Gastrocnemius medialis (tissue), 4 donors: ENCODE data around the gene MAD1L1. TPM values are rescaled to one million over a fixed set of nuclear protein-coding genes. Genes with fewer than 3 reads are reported as not detected.

Source experiments
- ATAC-seq, 2 donors: fragments of 150-250 bp; one replicate each; pipeline ENCODE4 v1.9.1; 2016
- DNase-seq, 2 donors: peaks; one replicate each; pipeline ENCODE4 v3.0.0-alpha.2; 2019
- H3K27ac ChIP-seq, 4 donors: fragments of 200-600 bp; sonication (generic); 1 replicate in 1 of 4; 2 replicates in 3 of 4; pipeline ENCODE4 v1.5.1; 2016 to 2018; ENCODE audit warnings: mild to moderate bottlenecking in 2 of 4, moderate library complexity in 1 of 4
- H3K27me3 ChIP-seq, 3 donors: fragments of 200-600 bp; sonication (generic) in 2 of 3; 1 replicate in 1 of 3; 2 replicates in 2 of 3; pipeline versions ENCODE4 v1.5.1 to v1.6.0; 2016 to 2019; ENCODE audit warnings: mild to moderate bottlenecking in 1 of 3, moderate library complexity in 1 of 3
- H3K36me3 ChIP-seq, 2 donors: fragments of 200-600 bp; sonication (generic) in 1 of 2; one replicate each; pipeline ENCODE4 v1.5.1; 2017 to 2018
- H3K4me1 ChIP-seq, 2 donors: fragments of 200-600 bp; sonication (generic) in 1 of 2; one replicate each; pipeline ENCODE4 v1.5.1; 2016 to 2017; ENCODE audit warnings: mild to moderate bottlenecking in 2 of 2
- H3K4me3 ChIP-seq, 4 donors: fragments of 200-600 bp; sonication (generic) in 3 of 4; 1 replicate in 1 of 4; 2 replicates in 3 of 4; pipeline ENCODE4 v1.5.1; 2016 to 2019; ENCODE audit warnings: mild to moderate bottlenecking in 2 of 4
- H3K9me3 ChIP-seq, 3 donors: fragments of 200-600 bp; sonication (generic) in 2 of 3; 1 replicate in 1 of 3; 2 replicates in 2 of 3; pipeline ENCODE4 v1.5.1; 2016 to 2019
- CTCF ChIP-seq, 5 experiments: fragments of 450-650 bp in 3 of 5; fragments of 200-600 bp in 2 of 5; sonication (generic) in 2 of 5; IDR thresholded peaks in 4 of 5; conservative IDR thresholded peaks in 1 of 5; 1 replicate in 4 of 5; 2 replicates in 1 of 5; pipeline ENCODE4 v1.5.1; 2016 to 2019; ENCODE audit warnings: antibody characterized with exemption in 5 of 5, mild to moderate bottlenecking in 3 of 5, moderate library complexity in 3 of 5
- POLR2A ChIP-seq, 2 donors: fragments of 450-650 bp; IDR thresholded peaks; one replicate each; pipeline ENCODE4 v1.6.1; 2017; ENCODE audit warnings: antibody characterized with exemption in 2 of 2, mild to moderate bottlenecking in 2 of 2, moderate library complexity in 2 of 2
- in situ Hi-C, 4 donors: fragments of 200-750 bp; cut with MboI; loops; one replicate each; pipeline versions ENCODE4 v1.15.0 to v1.8.0; 2017; ENCODE audit warnings: low sequenced_read_pairs in 4 of 4
- intact Hi-C: fragments of 100-400 bp; cut with DNase I; formaldehyde crosslinking; loops from one replicate; pipeline ENCODE4 v1.15.1; 2023; ENCODE audit warnings: low total_unique reads
- total RNA-seq, 4 donors: library from RNA; depleted of rRNA; stranded (reverse); fragments of >200 nt; gene quantifications; one replicate each; pipeline versions ENCODE4 v1.1.0 to v1.2.3, GENCODE V29; 2016

MAD1L1 gene
- total RNA-seq, 4 donors from 2014 or later, result 19.7 to 32.4 (median 22.7) TPM

GRCh38 chr7:1993776-1994740, 238.7 kb downstream of the MAD1L1 start:
- ATAC-seq, result no peak
- Histone ChIP-seq H3K9me3 (no peaks in the 10 kb centered on the region), H3K36me3 (no peaks in the 10 kb centered on the region), H3K4me1 (peaks cover 4 to 14% of the 10 kb centered on the region in 2 donors), H3K27me3 (no peaks in the 10 kb centered on the region), H3K4me3 (no peak overlapping the region), H3K27ac (no peak overlapping the region)
- TF ChIP-seq CTCF (IDR thresholded peaks at IDR 0.05 in 4 of 5, conservative IDR thresholded peaks at IDR 0.05 in 1 of 5), result no peak
- TF ChIP-seq POLR2A (IDR thresholded peaks at IDR 0.05), result no peak
- no peak for DNase-seq
- in situ Hi-C loops, result no loop called here
- intact Hi-C loops, result no loop called here

- TF ChIP-seq POLR2A (IDR thresholded peaks at IDR 0.05) (no peak), CTCF (IDR thresholded peaks at IDR 0.05 in 4 of 5, conservative IDR thresholded peaks at IDR 0.05 in 1 of 5) (no peak)
- no peaks in the 10 kb centered on the region for H3K9me3 ChIP-seq
- H3K4me1 ChIP-seq, result peaks cover 4 to 14% of the 10 kb centered on the region in 2 donors
- no peaks in the 10 kb centered on the region for H3K36me3 ChIP-seq
- in situ Hi-C loops (no loop called here), intact Hi-C loops (no loop called here)
- DNase-seq (no peak), ATAC-seq (no peak)
- H3K4me3 ChIP-seq, result no peak overlapping the region
- no peak overlapping the region for H3K27ac ChIP-seq
- H3K27me3 ChIP-seq, result no peaks in the 10 kb centered on the region
Measured at GRCh38 chr7:1993031-1993695, 239.6 kb downstream of the MAD1L1 start.

- Histone ChIP-seq H3K27ac (no peak overlapping the region), H3K9me3 (no peaks in the 10 kb centered on the region), H3K36me3 (no peaks in the 10 kb centered on the region), H3K4me3 (no peak overlapping the region), H3K27me3 (no peaks in the 10 kb centered on the region), H3K4me1 (peaks cover 4 to 14% of the 10 kb centered on the region in 2 donors)
- DNase-seq, result no peak
- in situ Hi-C loops, result no loop called here
- intact Hi-C loops, result no loop called here
- ATAC-seq, result no peak
- TF ChIP-seq POLR2A (IDR thresholded peaks at IDR 0.05) (no peak), CTCF (IDR thresholded peaks at IDR 0.05 in 4 of 5, conservative IDR thresholded peaks at IDR 0.05 in 1 of 5) (no peak)
Measured at GRCh38 chr7:1992554-1992953, 240.2 kb downstream of the MAD1L1 start.

GRCh38 chr7:1990001-1990670, 242.6 kb downstream of the MAD1L1 start:
- H3K9me3 ChIP-seq, result no peaks in the 10 kb centered on the region
- no peaks in the 10 kb centered on the region for H3K27me3 ChIP-seq
- H3K36me3 ChIP-seq, result no peaks in the 10 kb centered on the region
- TF ChIP-seq CTCF (IDR thresholded peaks at IDR 0.05 in 4 of 5, conservative IDR thresholded peaks at IDR 0.05 in 1 of 5) (no peak), POLR2A (IDR thresholded peaks at IDR 0.05) (no peak)
- in situ Hi-C loops (no loop called here), intact Hi-C loops (no loop called here)
- DNase-seq (no peak), ATAC-seq (no peak)
- no peak overlapping the region for H3K4me3 ChIP-seq
- H3K27ac ChIP-seq, result no peak overlapping the region
- H3K4me1 ChIP-seq, result peaks cover 1 to 11% of the 10 kb centered on the region in 2 donors
